Activated B cell treated with CpG ODN at 0.5 μM for 24 hours (primary cell): ENCODE data around the gene SORBS1. TPM values are rescaled to one million over a fixed set of nuclear protein-coding genes. Genes with fewer than 3 reads are reported as not detected.

Source experiments
- ATAC-seq: fragments of 200-7000 bp; cut with Tn5 transposase; one replicate; pipeline ENCODE4 v1.10.0; 2021; ENCODE audit warnings: low read depth, mild to moderate bottlenecking, moderate library complexity
- CTCF ChIA-PET: fragments of 350-600 bp; sonication (Branson Sonifier 250); formaldehyde crosslinking; loops from one replicate; lab custom pipeline; 2021; ENCODE audit warnings: antibody characterized with exemption; lab: Charles Lee
- POLR2A ChIA-PET: fragments of 350-600 bp; sonication (Branson Sonifier 250); formaldehyde crosslinking; loops from one replicate; lab custom pipeline; 2021; ENCODE audit warnings: antibody characterized with exemption; lab: Charles Lee
- DNase-seq: peaks from one replicate; pipeline ENCODE4 v3.0.0; 2022
- H3K27ac Mint-ChIP-seq: one replicate; pipeline ENCODE4 v1.8.0; 2020; ENCODE audit warnings: mixed read lengths
- H3K27me3 Mint-ChIP-seq: one replicate; pipeline ENCODE4 v1.8.0; 2021; ENCODE audit warnings: mixed read lengths
- H3K36me3 Mint-ChIP-seq: one replicate; pipeline ENCODE4 v1.8.0; 2021; ENCODE audit warnings: low read depth, mixed read lengths
- H3K4me1 Mint-ChIP-seq: one replicate; pipeline ENCODE4 v1.8.0; 2021; ENCODE audit warnings: mixed read lengths
- H3K4me3 Mint-ChIP-seq: one replicate; pipeline ENCODE4 v1.8.0; 2020; ENCODE audit warnings: mild to moderate bottlenecking, mixed read lengths
- H3K9me3 Mint-ChIP-seq: one replicate; pipeline ENCODE4 v1.8.0; 2020; ENCODE audit warnings: mixed read lengths
- intact Hi-C: fragments of 100-400 bp; cut with micrococcal nuclease; formaldehyde crosslinking; loops from one replicate; pipeline ENCODE4 v1.15.1; 2024
- total RNA-seq: library from RNA; stranded (reverse); gene quantifications from 2 replicates; pipeline ENCODE4 v1.2.3, GENCODE V29; 2022
- TF ChIP-seq, protein P1 (sequence below): fragments of 200-600 bp; IDR thresholded peaks from one replicate; pipeline ENCODE4 v1.8.0; 2022; ENCODE audit warnings: antibody characterized with exemption, mild to moderate bottlenecking

The SORBS1 gene
- total RNA-seq, 1 donor from 2014 or later = 0.42 TPM

DNA sequence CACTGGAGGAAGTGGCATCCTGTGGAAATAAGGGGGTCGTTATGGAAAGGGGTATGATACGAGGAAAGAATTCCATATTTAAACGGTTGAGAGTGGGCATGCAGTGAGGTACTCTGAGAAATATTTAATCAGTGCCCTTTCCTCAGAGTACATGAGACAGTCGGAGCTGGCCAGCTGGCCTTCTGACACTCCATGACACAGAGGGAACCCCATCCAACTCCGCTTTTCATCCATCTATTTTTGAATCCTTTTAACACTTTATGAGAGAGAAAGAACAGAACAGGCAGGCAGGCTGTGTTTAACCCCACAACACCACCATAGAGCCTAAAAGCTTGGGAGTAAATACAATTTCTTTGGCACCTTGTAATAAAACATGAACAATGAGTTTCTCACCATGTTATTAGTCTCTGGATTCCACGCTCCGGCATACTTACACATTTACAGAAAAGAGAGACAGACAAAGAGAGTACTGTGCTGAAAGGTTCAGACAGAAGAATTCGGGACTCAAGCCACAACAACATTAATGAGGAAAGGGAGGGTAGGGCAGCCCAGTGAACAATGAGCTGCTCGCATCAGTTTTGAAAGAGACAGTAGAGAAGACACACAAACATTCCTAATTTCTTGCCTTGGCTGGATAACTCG, 146.2 kb downstream of the SORBS1 start:
- TF ChIP-seq, protein P1, sequence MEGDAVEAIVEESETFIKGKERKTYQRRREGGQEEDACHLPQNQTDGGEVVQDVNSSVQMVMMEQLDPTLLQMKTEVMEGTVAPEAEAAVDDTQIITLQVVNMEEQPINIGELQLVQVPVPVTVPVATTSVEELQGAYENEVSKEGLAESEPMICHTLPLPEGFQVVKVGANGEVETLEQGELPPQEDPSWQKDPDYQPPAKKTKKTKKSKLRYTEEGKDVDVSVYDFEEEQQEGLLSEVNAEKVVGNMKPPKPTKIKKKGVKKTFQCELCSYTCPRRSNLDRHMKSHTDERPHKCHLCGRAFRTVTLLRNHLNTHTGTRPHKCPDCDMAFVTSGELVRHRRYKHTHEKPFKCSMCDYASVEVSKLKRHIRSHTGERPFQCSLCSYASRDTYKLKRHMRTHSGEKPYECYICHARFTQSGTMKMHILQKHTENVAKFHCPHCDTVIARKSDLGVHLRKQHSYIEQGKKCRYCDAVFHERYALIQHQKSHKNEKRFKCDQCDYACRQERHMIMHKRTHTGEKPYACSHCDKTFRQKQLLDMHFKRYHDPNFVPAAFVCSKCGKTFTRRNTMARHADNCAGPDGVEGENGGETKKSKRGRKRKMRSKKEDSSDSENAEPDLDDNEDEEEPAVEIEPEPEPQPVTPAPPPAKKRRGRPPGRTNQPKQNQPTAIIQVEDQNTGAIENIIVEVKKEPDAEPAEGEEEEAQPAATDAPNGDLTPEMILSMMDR = no peak
- Mint-ChIP-seq H3K27me3 (no peaks in the 10 kb centered on the region), H3K4me1 (no peaks in the 10 kb centered on the region), H3K27ac (no peak overlapping the region), H3K4me3 (no peak overlapping the region), H3K36me3 (no peaks in the 10 kb centered on the region), H3K9me3 (no peaks in the 10 kb centered on the region)
- ATAC-seq (no peak), DNase-seq (no peak)
- ChIA-PET POLR2A (no interaction called here), CTCF (interaction anchor here (1.3 kb wide), 1 partner anchor 16 kb away, joined by 7 read pairs; no protein-coding TSS in a partner anchor)
- intact Hi-C loops = no loop called here

DNA sequence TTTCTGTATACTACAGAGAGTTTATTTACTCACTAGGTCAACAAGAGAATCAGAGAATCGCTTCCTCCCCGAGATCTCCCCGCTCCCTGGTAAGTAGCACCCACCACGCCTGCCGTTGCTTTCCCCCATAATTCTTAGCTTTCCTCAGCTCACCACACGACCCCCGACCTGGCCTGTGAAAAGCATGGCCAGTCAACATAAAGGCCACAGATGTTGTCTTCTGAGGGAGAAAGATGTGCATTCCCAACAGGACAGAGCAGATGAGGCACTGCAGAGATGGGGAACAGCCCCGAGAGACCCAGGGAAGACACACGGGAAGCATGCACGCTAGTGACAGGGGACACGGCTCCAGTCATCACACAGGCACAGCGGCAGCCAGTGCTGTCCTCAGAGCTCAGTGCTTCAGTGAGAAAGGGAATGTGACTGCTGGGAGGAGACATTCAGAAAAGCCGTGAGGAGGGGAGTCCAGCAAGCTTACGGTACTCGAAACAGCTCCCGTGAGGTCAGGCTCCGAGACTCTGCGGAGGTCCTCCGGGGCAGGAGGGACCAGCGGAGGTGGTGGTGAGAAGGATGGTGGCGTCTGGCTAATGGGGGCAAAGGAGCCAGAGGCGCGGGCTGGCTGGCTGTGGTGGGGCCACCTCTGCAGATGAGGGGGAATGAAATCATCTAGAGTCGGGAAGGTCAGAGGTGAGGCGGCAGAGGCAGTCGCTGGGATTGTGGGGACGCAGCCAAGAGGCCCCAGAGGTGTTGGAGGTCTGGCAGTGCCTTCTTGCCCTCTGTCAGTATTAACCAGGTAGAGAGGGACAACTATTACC, 146.9 kb downstream of the SORBS1 start:
- POLR2A ChIA-PET = no interaction called here
- intact Hi-C loops = no loop called here
- ATAC-seq = no peak
- H3K4me3 Mint-ChIP-seq = no peak overlapping the region
- CTCF ChIA-PET = no interaction called here
- H3K27me3 Mint-ChIP-seq = no peaks in the 10 kb centered on the region
- no peak for DNase-seq
- no peaks in the 10 kb centered on the region for H3K36me3 Mint-ChIP-seq
- H3K9me3 Mint-ChIP-seq = no peaks in the 10 kb centered on the region
- H3K27ac Mint-ChIP-seq = no peak overlapping the region
- no peaks in the 10 kb centered on the region for H3K4me1 Mint-ChIP-seq
- TF ChIP-seq, protein P1 = no peak

DNA sequence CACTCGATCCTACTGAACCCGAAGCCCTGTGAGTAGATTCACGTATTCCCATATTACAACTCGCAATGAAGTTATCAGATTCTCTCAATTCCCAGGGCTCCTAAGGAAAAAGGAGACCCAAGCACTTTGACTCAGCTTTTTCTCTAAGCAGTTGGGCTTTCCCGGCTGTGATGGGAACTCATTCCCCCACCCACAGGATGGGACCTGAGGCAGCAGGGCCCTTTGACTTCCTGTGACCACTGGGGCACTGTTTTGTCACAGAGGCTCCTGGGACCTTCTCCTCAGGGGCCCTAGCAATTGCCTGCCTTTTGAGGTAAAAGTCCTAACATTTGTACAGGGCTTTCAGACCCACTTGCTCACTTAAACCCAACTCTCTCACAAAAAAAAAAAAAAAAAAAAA, 147.6 kb downstream of the SORBS1 start:
- H3K9me3 Mint-ChIP-seq = no peaks in the 10 kb centered on the region
- ChIA-PET POLR2A (no interaction called here), CTCF (no interaction called here)
- H3K27ac Mint-ChIP-seq = no peak overlapping the region
- H3K4me3 Mint-ChIP-seq = no peak overlapping the region
- DNase-seq (no peak), ATAC-seq (no peak)
- intact Hi-C loops = no loop called here
- no peaks in the 10 kb centered on the region for H3K36me3 Mint-ChIP-seq
- no peaks in the 10 kb centered on the region for H3K27me3 Mint-ChIP-seq
- H3K4me1 Mint-ChIP-seq = no peaks in the 10 kb centered on the region
- TF ChIP-seq, protein P1 = no peak

DNA sequence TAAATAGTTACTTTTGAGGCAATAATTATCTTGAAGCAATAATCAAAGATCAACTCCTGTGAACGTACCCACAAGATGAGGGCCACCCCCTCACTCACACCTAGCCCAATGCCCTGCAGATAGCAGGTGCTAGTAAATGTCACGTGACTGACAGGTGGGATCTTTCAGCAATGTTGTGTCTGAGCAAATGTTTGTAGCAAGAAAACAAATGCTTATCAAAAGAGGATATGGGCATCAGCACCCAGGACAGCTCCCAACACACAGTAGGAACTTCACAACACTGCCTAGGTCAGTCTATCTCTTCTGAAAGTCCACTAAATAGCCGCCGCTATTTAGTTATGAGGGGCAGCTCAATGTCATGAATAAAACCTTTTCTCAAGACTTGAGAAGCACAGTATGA, 149.5 kb downstream of the SORBS1 start:
- no peaks in the 10 kb centered on the region for H3K9me3 Mint-ChIP-seq
- no peaks in the 10 kb centered on the region for H3K4me1 Mint-ChIP-seq
- intact Hi-C loops = no loop called here
- TF ChIP-seq, protein P1 = no peak
- POLR2A ChIA-PET = no interaction called here
- CTCF ChIA-PET = no interaction called here
- no peak overlapping the region for H3K4me3 Mint-ChIP-seq
- H3K36me3 Mint-ChIP-seq = no peaks in the 10 kb centered on the region
- H3K27ac Mint-ChIP-seq = no peak overlapping the region
- ATAC-seq (no peak), DNase-seq (no peak)
- no peaks in the 10 kb centered on the region for H3K27me3 Mint-ChIP-seq
